ENCODE data around the gene KCNH6.

- TF ChIP-seq POLR2A (IDR thresholded peaks at IDR 0.05; ENCODE audit: low read depth, low read length) (no peak), POLR2AphosphoS5 (IDR thresholded peaks at IDR 0.05; ENCODE audit: low read depth, low read length) (no peak), SPI1 (IDR thresholded peaks at IDR 0.05; ENCODE audit: low read depth, low read length) (no peak), TAF1 (IDR thresholded peaks at IDR 0.05; ENCODE audit: low read depth, low read length) (no peak), PAX5 (IDR thresholded peaks at IDR 0.05; ENCODE audit: insufficient read depth, low read length, severe bottlenecking) (no peak), POU2F2 (IDR thresholded peaks at IDR 0.05; ENCODE audit: low read depth, low read length) (no peak)
These were observed 64.6 kb downstream of the KCNH6 start for GRCh38 chr17:63587770-63588169.

Data from GM12891 (cell line).